Tibial nerve (tissue), 4 donors: ENCODE data around the gene ENO1. TPM values are rescaled to one million over a fixed set of nuclear protein-coding genes. Genes with fewer than 3 reads are reported as not detected.

Experiments
- DNase-seq, 2 donors: peaks; one replicate each; pipeline ENCODE4 v3.0.0-alpha.2; 2019; ENCODE audit warnings: low spot score in 2 of 2
- H3K27ac ChIP-seq, 4 donors: fragments of 200-600 bp; sonication (generic) in 3 of 4; one replicate each; pipeline ENCODE4 v1.5.1; 2017 to 2019; ENCODE audit warnings: mild to moderate bottlenecking in 1 of 4
- H3K27me3 ChIP-seq, 2 donors: fragments of 200-600 bp; sonication (generic) in 1 of 2; one replicate each; pipeline versions ENCODE4 v1.5.1 to v1.6.0; 2017 to 2019
- H3K36me3 ChIP-seq, 3 donors: fragments of 200-600 bp; sonication (generic); one replicate each; pipeline ENCODE4 v1.5.1; 2018 to 2019
- H3K4me1 ChIP-seq, 4 donors: fragments of 200-600 bp; sonication (generic) in 3 of 4; one replicate each; pipeline ENCODE4 v1.5.1; 2017 to 2019
- H3K4me3 ChIP-seq, 4 donors: fragments of 200-600 bp; sonication (generic) in 3 of 4; one replicate each; pipeline ENCODE4 v1.5.1; 2017 to 2019; ENCODE audit warnings: mild to moderate bottlenecking in 1 of 4, moderate library complexity in 1 of 4
- H3K9me3 ChIP-seq, 4 donors: fragments of 200-600 bp; sonication (generic) in 3 of 4; one replicate each; pipeline ENCODE4 v1.5.1; 2017 to 2019
- EP300 ChIP-seq, 2 donors: sonication (generic); formaldehyde crosslinking; IDR thresholded peaks; one replicate each; pipeline ENCODE4 v1.6.1; 2017; ENCODE audit warnings: antibody characterized with exemption in 2 of 2, mild to moderate bottlenecking in 1 of 2
- POLR2A ChIP-seq, 2 donors: fragments of 450-650 bp; IDR thresholded peaks; one replicate each; pipeline ENCODE4 v1.6.1; 2017; ENCODE audit warnings: antibody characterized with exemption in 2 of 2, mild to moderate bottlenecking in 2 of 2, moderate library complexity in 2 of 2
- WGBS, 2 donors: methylation state at CpG; one replicate each; pipeline ENCODE4 v1.1.5; 2018; 5-methylcytosine and 5-hydroxymethylcytosine counted together
- total RNA-seq, 4 donors: library from RNA; depleted of rRNA; stranded (reverse); fragments of >200 nt; gene quantifications; one replicate each; pipeline ENCODE4 v1.1.0, GENCODE V29; 2016
- TF ChIP-seq, protein P1 (sequence below), 5 experiments: fragments of 200-600 bp in 3 of 5; fragments of 450-650 bp in 2 of 5; sonication (generic) in 3 of 5; IDR thresholded peaks; one replicate each; pipeline ENCODE4 v1.5.1; 2016 to 2019; ENCODE audit warnings: antibody characterized with exemption in 5 of 5, mild to moderate bottlenecking in 3 of 5, moderate library complexity in 2 of 5

ENO1 gene
- total RNA-seq, 4 donors from 2014 or later: 373 to 741 (median 459) TPM

DNA sequence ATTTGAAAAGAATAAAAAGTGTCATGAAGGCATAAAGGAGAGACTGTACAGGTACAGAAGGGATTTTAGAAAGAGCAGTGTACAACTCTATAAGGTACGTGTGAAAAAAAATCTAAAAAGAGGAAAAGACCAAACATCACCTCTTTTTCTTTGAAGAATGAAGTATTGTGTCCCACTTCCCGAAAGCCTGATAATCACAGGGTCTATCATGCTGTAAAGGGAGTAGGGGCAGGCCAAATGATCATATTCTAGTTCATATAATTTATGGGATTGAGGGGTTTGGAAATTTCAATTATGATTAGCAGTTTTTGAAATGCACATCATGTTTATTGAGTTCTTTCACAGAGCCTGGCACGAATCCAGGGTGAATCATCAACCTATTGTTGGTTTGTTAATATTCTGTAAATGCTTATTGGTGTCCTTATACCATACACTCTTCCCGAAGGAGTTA, 60.1 kb downstream of the ENO1 start:
- TF ChIP-seq POLR2A (IDR thresholded peaks at IDR 0.05) (no peak), EP300 (IDR thresholded peaks at IDR 0.05) (no peak)
- TF ChIP-seq, protein P1, sequence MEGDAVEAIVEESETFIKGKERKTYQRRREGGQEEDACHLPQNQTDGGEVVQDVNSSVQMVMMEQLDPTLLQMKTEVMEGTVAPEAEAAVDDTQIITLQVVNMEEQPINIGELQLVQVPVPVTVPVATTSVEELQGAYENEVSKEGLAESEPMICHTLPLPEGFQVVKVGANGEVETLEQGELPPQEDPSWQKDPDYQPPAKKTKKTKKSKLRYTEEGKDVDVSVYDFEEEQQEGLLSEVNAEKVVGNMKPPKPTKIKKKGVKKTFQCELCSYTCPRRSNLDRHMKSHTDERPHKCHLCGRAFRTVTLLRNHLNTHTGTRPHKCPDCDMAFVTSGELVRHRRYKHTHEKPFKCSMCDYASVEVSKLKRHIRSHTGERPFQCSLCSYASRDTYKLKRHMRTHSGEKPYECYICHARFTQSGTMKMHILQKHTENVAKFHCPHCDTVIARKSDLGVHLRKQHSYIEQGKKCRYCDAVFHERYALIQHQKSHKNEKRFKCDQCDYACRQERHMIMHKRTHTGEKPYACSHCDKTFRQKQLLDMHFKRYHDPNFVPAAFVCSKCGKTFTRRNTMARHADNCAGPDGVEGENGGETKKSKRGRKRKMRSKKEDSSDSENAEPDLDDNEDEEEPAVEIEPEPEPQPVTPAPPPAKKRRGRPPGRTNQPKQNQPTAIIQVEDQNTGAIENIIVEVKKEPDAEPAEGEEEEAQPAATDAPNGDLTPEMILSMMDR (IDR thresholded peaks at IDR 0.05): no peak
- DNase-seq: peak in 1 of 2 donors; percentile 73
- WGBS, 2 donors: 9 to 16% methylated on average over 4 of the region's 4 CpGs
- Histone ChIP-seq H3K4me3 (peak overlapping the region; percentile 40 to 92 (median 82)), H3K9me3 (no peaks in the 10 kb centered on the region), H3K27me3 (no peaks in the 10 kb centered on the region), H3K36me3 (no peaks in the 10 kb centered on the region), H3K4me1 (peaks cover 0 to 59% (median 31%) of the 10 kb centered on the region in 4 donors), H3K27ac (peak overlapping the region; percentile 95 to 99 (median 96))

DNA sequence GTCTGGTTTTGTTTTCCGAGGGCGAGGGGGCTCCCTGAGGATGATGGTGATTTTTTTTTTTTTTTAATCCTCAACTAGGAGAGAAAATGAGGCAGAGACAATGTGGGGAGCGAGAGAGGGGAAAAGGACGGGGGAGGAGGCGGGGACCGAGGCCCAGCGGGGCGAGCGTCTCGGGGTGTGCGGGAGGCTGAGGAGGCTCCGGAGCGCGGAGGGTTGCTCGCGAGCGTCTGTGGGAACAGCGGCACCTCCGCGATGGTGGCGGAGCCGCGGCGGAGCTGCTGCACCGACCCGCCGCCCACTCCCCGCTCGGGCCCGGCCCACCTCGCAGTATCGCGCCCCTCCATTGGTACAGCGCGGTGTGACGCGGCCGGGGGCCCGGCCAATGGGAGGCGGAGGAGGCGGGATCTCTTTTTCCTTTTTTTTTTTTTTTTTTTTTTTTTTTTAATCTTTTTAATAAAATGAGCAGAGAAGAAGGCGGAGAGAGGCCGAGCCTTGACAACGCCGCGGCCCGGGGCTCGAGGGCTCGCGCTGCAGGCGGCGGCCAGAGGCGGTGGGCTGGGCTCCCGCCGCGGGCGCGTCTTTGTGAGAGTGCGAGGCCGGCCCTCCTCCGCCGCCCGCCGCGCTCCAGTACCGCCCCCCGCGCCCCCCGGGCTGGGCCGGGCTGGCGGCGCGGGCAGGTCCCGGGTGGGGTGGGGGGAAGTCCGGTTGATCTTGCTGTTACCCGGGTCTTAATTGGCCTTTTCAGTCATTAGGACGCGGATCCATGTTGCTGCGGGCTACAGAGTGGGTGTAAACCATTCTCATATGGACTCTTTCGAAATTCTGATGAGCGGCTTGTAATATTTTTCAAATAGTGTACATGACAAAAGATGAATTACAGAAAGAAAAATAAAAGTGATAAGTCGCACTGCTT, 60.8 kb downstream of the ENO1 start, which contains the start of gene RERE:
RERE (minus strand) TSS at position 229 of the 913 bp plus-strand sequence.
- Histone ChIP-seq H3K9me3 (no peaks in the 10 kb centered on the region), H3K4me1 (peaks cover 0 to 59% (median 32%) of the 10 kb centered on the region in 4 donors), H3K36me3 (no peaks in the 10 kb centered on the region), H3K27ac (peak within 1 kb of the TSS; percentile 95 to 99 (median 96)), H3K27me3 (no peaks in the 10 kb centered on the region), H3K4me3 (peak within 1 kb of the TSS; percentile 63 to 92 (median 82))
- WGBS, 2 donors: 1% methylated on average over 72 to 81 of the region's 82 CpGs
- TF ChIP-seq POLR2A (IDR thresholded peaks at IDR 0.05) (peak; percentile 89 to 96), EP300 (IDR thresholded peaks at IDR 0.05) (peak; percentile 36 to 97)
- TF ChIP-seq, protein P1 (IDR thresholded peaks at IDR 0.05): peak in 3 of 5 experiments; percentile 15 to 55 (median 16)
- peak; percentile 89 to 92 for DNase-seq

DNA sequence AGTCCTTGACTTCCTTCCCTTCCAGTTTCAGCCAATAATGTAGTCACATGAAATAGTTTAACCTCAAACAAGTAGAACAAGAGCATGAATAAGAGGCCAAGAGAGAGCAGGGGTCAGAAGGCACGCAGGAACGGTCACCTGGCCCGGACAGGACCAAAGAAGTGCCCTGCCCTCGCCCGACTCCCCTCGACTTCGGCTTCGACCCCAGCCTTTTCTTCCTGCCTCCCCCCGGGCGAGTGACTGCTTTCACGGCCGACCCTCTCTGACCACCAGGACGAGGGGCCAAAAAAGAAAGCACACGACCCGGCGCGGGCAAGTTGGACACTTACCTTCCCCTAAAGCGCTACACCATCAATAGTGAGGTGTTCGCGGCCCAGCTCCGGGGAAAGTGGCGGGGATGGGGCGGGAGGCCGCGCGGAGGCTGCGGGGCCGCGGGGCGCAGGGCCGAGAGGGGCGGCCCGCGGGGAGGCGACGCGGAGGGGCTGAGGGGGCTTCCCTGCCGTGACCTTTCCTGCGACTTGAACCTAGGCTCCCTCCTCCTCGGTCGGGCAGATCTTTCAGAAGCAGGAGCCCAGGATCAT, 61.6 kb downstream of the ENO1 start:
- no peaks in the 10 kb centered on the region for H3K36me3 ChIP-seq
- 0 to 1% methylated on average over 31 to 35 of the region's 41 CpGs for WGBS, 2 donors
- H3K4me1 ChIP-seq: peaks cover 0 to 59% (median 29%) of the 10 kb centered on the region in 4 donors
- H3K9me3 ChIP-seq: no peaks in the 10 kb centered on the region
- peak in 1 of 2 donors; percentile 13 for DNase-seq
- H3K27me3 ChIP-seq: no peaks in the 10 kb centered on the region
- TF ChIP-seq, protein P1 (IDR thresholded peaks at IDR 0.05): peak in 1 of 5 experiments; percentile 10
- no peak for TF ChIP-seq EP300 (IDR thresholded peaks at IDR 0.05)
- no peak for TF ChIP-seq POLR2A (IDR thresholded peaks at IDR 0.05)
- H3K27ac ChIP-seq: peak overlapping the region; percentile 95 to 99 (median 96)
- H3K4me3 ChIP-seq: peak overlapping the region; percentile 63 to 92 (median 82)

DNA sequence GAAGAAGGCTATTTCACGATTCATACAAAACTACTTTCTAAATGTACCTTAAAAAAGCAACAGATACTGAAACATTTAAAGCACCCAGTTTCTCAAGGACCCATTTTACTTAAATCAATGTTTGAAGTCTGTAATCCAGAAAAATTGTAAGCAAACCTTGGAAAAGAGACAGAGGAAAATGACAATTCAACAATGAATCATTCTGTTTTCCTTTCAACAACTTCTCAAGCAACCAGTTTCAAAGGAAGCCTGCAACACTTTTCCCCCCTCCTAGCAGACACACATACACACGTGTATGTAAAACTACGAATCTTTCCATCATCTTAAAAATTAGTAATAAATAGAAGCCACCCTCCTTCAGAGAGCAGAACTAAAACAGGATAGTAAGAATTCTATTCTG, 62.2 kb downstream of the ENO1 start:
- DNase-seq: no peak
- Histone ChIP-seq H3K27me3 (no peaks in the 10 kb centered on the region), H3K36me3 (no peaks in the 10 kb centered on the region), H3K4me1 (peaks cover 0 to 61% (median 27%) of the 10 kb centered on the region in 4 donors), H3K9me3 (no peaks in the 10 kb centered on the region), H3K4me3 (peak overlapping the region; percentile 63 to 92 (median 82)), H3K27ac (peak overlapping the region; percentile 95 to 99 (median 96))
- WGBS, 2 donors: 1 to 3% methylated on average over 3 of the region's 3 CpGs
- TF ChIP-seq EP300 (IDR thresholded peaks at IDR 0.05): no peak
- TF ChIP-seq, protein P1 (IDR thresholded peaks at IDR 0.05): no peak
- no peak for TF ChIP-seq POLR2A (IDR thresholded peaks at IDR 0.05)
